NCI-H1105 treated with DMSO at 0.1 percent for 48 hours (cell line): ENCODE measurements around the gene ZFYVE9.

Experiments
- DNase-seq: peaks from one replicate; lab custom pipeline; 2025; lab: John Stamatoyannopoulos, UW

The ZFYVE9 gene

DNA sequence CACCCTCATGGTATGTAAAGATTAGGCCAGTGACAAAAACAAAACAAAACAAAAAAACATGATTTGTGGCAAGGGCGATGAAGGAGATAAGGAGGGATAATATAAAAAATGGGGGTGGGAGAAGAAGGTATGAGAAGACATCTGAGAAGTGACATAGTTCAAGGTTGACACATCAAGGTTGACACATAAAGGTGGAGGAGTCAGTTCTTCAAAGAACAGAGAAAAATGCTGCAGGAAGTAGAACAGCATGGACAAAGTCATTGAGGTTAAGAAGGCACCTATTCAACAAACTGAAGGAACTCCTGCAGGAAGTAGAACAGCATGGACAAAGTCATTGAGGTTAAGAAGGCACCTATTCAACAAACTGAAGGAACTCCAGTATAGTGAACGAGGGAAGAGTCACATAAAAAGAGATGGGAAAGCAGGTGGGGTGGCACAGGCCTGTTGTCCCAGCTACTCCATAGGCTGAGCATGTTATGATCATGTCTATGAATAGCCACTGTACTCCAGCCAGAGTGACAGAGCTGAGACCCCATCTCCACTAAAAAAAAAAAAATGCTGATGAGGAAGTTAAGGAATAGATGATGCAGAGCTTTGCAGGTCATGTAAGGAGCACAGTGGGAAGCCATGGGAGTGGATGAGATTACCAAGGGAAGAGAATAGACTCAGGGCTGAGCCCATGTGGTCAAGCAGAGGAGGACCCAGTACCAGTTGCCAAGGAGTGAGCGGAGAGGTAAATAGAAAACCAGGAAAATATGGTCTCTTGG, 101.5 kb downstream of the ZFYVE9 start:
- DNase-seq, result no peak

- no peak for DNase-seq
Observed at GRCh38 chr1:52249831-52250230, 107.9 kb downstream of the ZFYVE9 start.

DNA sequence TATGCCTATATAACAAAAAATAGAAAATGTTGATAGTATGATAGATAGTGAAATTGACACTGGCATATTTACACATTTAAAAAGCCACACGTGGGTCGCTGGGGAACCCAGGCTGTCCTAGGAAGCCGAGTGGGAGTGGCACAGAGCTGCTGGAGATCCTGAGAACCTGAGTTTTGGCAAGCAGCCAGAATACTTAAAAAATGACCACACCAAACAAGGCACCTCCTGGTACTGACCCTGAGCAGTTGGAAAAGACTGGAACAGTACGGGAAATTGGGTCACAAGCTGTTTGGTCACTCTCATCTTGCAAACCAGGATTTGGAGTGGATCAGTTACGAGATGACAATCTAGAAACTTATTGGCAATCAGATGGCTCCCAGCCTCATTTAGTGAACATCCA, 111.5 kb downstream of the ZFYVE9 start:
- DNase-seq, result no peak

DNA sequence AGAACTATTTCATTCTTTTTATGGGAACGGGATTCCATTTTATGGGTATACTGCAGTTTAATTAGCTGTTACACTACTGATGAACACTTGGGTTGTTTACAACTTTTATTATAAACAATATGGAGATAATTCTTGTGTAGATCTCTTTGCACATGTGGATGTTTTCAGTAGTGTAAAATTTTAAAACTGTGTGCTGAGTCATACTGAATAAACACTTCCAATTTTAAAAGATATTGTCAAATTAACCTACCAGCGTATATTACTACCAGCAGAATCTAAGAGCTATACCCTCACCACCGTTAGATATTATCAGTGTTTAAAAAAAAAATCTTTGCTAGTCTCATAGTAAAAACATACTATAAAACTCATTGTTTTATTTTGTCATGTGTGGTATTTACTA, 118.0 kb downstream of the ZFYVE9 start:
- DNase-seq, result no peak

GRCh38 chr1:52263153-52263910, 121.4 kb downstream of the ZFYVE9 start:
- no peak for DNase-seq

- DNase-seq, result no peak
Observed at GRCh38 chr1:52264530-52265115, 122.7 kb downstream of the ZFYVE9 start.

GRCh38 chr1:52266507-52266906, 124.6 kb downstream of the ZFYVE9 start:
- DNase-seq, result no peak

- no peak for DNase-seq
Observed at GRCh38 chr1:52268372-52268771, 126.5 kb downstream of the ZFYVE9 start.

DNA sequence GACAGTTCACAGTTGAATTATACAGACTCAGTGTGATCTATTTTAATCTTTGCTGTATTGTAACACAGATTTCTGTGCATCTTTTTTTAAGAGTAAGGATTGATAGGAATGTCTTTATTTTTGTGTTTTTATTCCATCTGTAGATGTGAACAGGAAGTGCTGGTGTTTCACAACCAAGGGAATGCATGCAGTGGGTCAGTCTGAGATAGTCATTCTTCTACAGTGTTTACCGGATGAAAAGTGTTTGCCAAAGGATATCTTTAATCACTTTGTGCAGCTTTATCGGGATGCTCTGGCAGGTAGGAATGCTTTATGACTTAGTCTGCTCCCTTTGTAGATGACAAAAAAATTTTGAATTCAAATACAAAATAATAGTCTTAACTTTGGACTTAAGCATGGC, 139.6 kb downstream of the ZFYVE9 start:
- DNase-seq, result no peak

GRCh38 chr1:52288286-52288685, 146.4 kb downstream of the ZFYVE9 start:
- no peak for DNase-seq

DNA sequence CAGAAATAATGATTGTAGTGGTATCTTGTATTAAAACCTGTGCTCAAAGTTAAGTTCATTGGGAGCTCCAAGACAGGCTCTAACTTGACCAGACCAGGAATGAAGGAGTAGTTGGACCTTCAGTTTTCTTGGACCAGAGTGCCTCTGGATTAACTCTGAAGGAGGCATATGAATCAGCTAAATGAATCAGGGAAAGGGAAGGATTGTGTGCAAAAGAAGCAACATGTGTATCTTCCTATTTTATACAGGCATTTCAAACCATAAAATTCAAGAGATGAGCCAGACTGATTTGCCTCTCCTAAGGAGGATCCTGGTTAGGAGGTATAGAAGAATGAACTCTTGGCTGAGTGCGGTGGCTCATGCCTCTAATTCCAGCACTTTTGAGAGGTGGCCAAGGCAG, 152.7 kb downstream of the ZFYVE9 start:
- DNase-seq, result no peak

DNA sequence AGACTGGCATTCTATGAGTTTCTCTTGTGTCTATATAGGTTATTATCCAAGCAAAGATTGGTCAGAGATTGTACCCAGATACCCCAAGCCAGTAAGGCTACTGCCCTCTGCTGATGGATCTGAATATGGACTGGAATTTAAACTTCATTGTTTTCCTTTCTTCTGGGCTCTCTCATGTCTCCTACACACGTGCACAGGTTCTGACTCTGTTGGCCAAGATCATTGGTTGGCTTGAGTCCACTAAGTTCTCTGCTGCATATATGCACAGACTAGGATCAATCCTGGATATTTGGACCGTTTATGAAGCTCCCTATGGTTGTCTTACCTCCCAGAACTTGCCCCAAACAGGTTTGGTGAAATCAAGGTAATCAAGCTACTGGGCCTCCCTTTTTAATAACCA, 154.5 kb downstream of the ZFYVE9 start:
- DNase-seq, result peak; percentile 65

GRCh38 chr1:52305417-52306226, 163.7 kb downstream of the ZFYVE9 start:
- no peak for DNase-seq

- DNase-seq, result peak; percentile 4
Observed at GRCh38 chr1:52306227-52307006, 164.5 kb downstream of the ZFYVE9 start.

- no peak for DNase-seq
Observed at GRCh38 chr1:52321061-52321460, 179.2 kb downstream of the ZFYVE9 start.

- DNase-seq, result peak; percentile 9
Observed at GRCh38 chr1:52323731-52324130, 181.8 kb downstream of the ZFYVE9 start.

DNA sequence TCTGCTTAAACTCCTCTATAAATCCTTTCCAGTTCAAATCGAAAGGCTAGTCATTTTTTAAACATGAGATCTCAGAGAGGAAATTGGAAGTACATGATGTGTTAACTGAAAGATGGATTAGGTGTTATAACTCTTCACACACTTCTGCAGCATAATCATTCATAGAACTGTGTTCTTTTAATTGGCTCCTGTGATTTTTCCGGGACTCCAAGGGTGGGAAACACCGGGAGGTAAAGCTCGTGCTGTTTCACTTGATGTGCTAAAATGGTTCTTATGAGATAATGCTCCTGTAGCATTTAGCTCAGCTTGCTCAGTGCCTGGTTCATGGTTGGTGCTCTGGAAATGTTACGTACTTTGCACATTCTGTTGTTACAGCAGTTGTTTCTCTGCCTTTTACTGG, 183.9 kb downstream of the ZFYVE9 start:
- DNase-seq, result no peak

DNA sequence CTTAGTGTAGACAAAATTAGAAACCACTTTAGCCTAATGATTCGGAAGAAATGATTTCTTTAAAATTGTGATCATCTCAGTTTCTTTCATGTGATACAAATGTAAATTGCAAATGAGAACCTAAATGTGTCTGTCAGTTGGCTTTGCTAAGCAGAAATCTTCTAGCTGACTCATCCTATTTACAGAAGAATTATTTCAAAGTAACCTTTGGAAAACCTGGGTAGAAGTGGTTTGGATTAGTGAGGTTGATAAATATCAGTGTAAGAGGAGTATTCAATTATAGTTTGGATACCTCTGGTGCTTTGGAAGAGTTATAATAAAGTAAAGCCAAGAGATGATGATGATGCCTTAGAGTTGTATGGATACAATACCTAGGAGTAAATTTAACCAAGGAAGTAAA, 186.7 kb downstream of the ZFYVE9 start:
- no peak for DNase-seq

- no peak for DNase-seq
Observed at GRCh38 chr1:52332411-52332810, 190.5 kb downstream of the ZFYVE9 start.

GRCh38 chr1:52334906-52335528, 193.1 kb downstream of the ZFYVE9 start:
- no peak for DNase-seq

DNA sequence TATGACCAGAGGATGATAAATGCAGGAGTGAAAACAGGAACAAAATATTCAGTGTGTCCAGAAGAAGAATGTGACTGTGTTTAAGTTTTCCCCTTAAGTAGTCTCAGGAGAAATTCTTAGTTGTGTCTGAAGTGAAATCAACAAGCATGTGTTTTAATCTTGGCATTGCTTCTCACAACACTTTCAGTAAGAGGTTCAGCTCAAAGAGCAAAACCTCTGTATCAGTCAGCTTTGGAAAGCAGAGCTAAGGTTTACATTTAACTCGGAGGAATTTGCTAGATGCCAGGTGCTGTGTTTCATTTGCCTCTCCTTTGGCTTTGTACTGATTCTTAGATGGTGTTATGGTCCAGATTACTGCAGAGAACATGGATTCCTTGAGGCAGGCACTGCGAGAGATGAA, 195.6 kb downstream of the ZFYVE9 start:
- no peak for DNase-seq
